BLaER1 treated with 17β-estradiol and CSF1 and Interleukin-3, amounts not matched to agents 10 nM and 100 nM (cell line): ENCODE measurements around the gene NF1.
A peak's percentile ranks its signal among the peaks of the same experiment; 100 is the strongest.

Source experiments
- H3K27ac ChIP-seq, 11 experiments: shearing (Covaris generic); formaldehyde crosslinking; 2 replicates each; pipeline ENCODE4 v1.8.1; 2022
- H3K27me3 ChIP-seq, 11 experiments: shearing (Covaris generic); formaldehyde crosslinking; 2 replicates each; pipeline ENCODE4 v1.8.1; 2022
- H3K36me3 ChIP-seq, 11 experiments: shearing (Covaris generic); formaldehyde crosslinking; 2 replicates each; pipeline ENCODE4 v1.8.1; 2022
- H3K4me1 ChIP-seq, 10 experiments: shearing (Covaris generic); formaldehyde crosslinking; 2 replicates each; pipeline ENCODE4 v1.8.1; 2022
- H3K4me2 ChIP-seq, 11 experiments: shearing (Covaris generic); formaldehyde crosslinking; 2 replicates each; pipeline ENCODE4 v1.8.1; 2022
- H3K4me3 ChIP-seq, 10 experiments: shearing (Covaris generic); formaldehyde crosslinking; 2 replicates each; pipeline ENCODE4 v1.8.1; 2022
- H3K9ac ChIP-seq, 11 experiments: shearing (Covaris generic); formaldehyde crosslinking; 2 replicates each; pipeline ENCODE4 v1.8.1; 2022
- H3K9me3 ChIP-seq, 11 experiments: shearing (Covaris generic); formaldehyde crosslinking; replicated peaks in 1 of 11; 2 replicates each; pipeline ENCODE4 v1.8.1; 2022
- H4K20me1 ChIP-seq, 11 experiments: shearing (Covaris generic); formaldehyde crosslinking; 2 replicates each; pipeline ENCODE4 v1.8.1; 2022
- Cebpa-rat ChIP-seq, 11 experiments: shearing (Covaris generic); IDR thresholded peaks; 2 replicates each; pipeline ENCODE4 v1.8.1; 2022

The NF1 gene

GRCh38 chr17:31413874-31414549 lies 319.2 kb downstream of the NF1 start:
- peak overlapping the region in 3 of 11 experiments; percentile 6 to 38 (median 11); a peak in 1 of 22 replicates for H3K9ac ChIP-seq
- no peaks in the 10 kb centered on the region for H3K36me3 ChIP-seq
- H3K4me1 ChIP-seq, result peaks cover 27 to 57% (median 42%) of the 10 kb centered on the region in 10 experiments
- TF ChIP-seq Cebpa-rat (IDR thresholded peaks at IDR 0.05), result peak in 4 of 11 experiments; percentile 29 to 49 (median 40); a peak in 3 of 22 replicates
- H3K4me3 ChIP-seq, result no peak overlapping the region
- H3K27ac ChIP-seq, result peak overlapping the region in 10 of 11 experiments; percentile 28 to 74 (median 63); a peak in 15 of 22 replicates
- H4K20me1 ChIP-seq, result no peaks in the 10 kb centered on the region
- H3K9me3 ChIP-seq, result no peaks in the 10 kb centered on the region
- no peaks in the 10 kb centered on the region for H3K27me3 ChIP-seq
- H3K4me2 ChIP-seq, result peak overlapping the region; percentile 65 to 92 (median 82); a peak in 21 of 22 replicates

- Histone ChIP-seq H3K9me3 (no peaks in the 10 kb centered on the region), H3K4me2 (peak overlapping the region; percentile 65 to 92 (median 82)), H3K27me3 (no peaks in the 10 kb centered on the region), H3K4me3 (no peak overlapping the region), H3K36me3 (no peaks in the 10 kb centered on the region), H4K20me1 (no peaks in the 10 kb centered on the region), H3K9ac (no peak overlapping the region; a peak in 1 of 22 replicates), H3K4me1 (peaks cover 24 to 61% (median 43%) of the 10 kb centered on the region in 10 experiments), H3K27ac (peak overlapping the region in 10 of 11 experiments; percentile 28 to 74 (median 63); a peak in 17 of 22 replicates)
- TF ChIP-seq Cebpa-rat (IDR thresholded peaks at IDR 0.05), result no peak
Measured at GRCh38 chr17:31414550-31414918, 319.8 kb downstream of the NF1 start.

GRCh38 chr17:31415004-31415454 lies 320.3 kb downstream of the NF1 start:
- Histone ChIP-seq H3K4me2 (peak overlapping the region; percentile 65 to 92 (median 82)), H3K4me1 (peaks cover 24 to 61% (median 44%) of the 10 kb centered on the region in 10 experiments), H3K36me3 (no peaks in the 10 kb centered on the region), H3K27me3 (no peaks in the 10 kb centered on the region), H4K20me1 (no peaks in the 10 kb centered on the region), H3K9me3 (no peaks in the 10 kb centered on the region), H3K4me3 (0 out of 20 replicates have a peak overlapping the region, but pooled peaks of 1 of the 10 experiments have one; percentile 16), H3K27ac (peak overlapping the region in 10 of 11 experiments; percentile 28 to 74 (median 63); a peak in 17 of 22 replicates), H3K9ac (peak overlapping the region in 2 of 11 experiments; percentile 28 to 32; a peak in 4 of 22 replicates)
- TF ChIP-seq Cebpa-rat (IDR thresholded peaks at IDR 0.05), result 0 out of 22 replicates have a peak, but pooled peaks of 1 of the 11 experiments have one; percentile 29

- TF ChIP-seq Cebpa-rat (IDR thresholded peaks at IDR 0.05), result no peak
- no peaks in the 10 kb centered on the region for H3K27me3 ChIP-seq
- peak overlapping the region in 8 of 11 experiments; percentile 48 to 74 (median 63); a peak in 14 of 22 replicates for H3K27ac ChIP-seq
- H3K4me2 ChIP-seq, result peak overlapping the region; percentile 65 to 92 (median 82); a peak in 19 of 22 replicates
- no peaks in the 10 kb centered on the region for H3K36me3 ChIP-seq
- peaks cover 24 to 61% (median 44%) of the 10 kb centered on the region in 10 experiments for H3K4me1 ChIP-seq
- no peaks in the 10 kb centered on the region for H3K9me3 ChIP-seq
- H3K9ac ChIP-seq, result peak overlapping the region in 1 of 11 experiments; percentile 32; a peak in 2 of 22 replicates
- no peaks in the 10 kb centered on the region for H4K20me1 ChIP-seq
- no peak overlapping the region for H3K4me3 ChIP-seq
Measured at GRCh38 chr17:31415640-31416502, 321.1 kb downstream of the NF1 start.

- H3K4me1 ChIP-seq, result peaks cover 24 to 61% (median 44%) of the 10 kb centered on the region in 10 experiments
- H3K4me3 ChIP-seq, result no peak overlapping the region
- TF ChIP-seq Cebpa-rat (IDR thresholded peaks at IDR 0.05), result no peak
- no peaks in the 10 kb centered on the region for H3K36me3 ChIP-seq
- no peaks in the 10 kb centered on the region for H3K27me3 ChIP-seq
- no peaks in the 10 kb centered on the region for H4K20me1 ChIP-seq
- peak overlapping the region in 7 of 11 experiments; percentile 22 to 69 (median 52); a peak in 9 of 22 replicates for H3K27ac ChIP-seq
- H3K4me2 ChIP-seq, result peak overlapping the region in 5 of 11 experiments; percentile 77 to 92 (median 82); a peak in 9 of 22 replicates
- no peak overlapping the region for H3K9ac ChIP-seq
- H3K9me3 ChIP-seq, result 0 out of 22 replicates have a peak, but pooled peaks cover 0 to under 1% (median 0%) of the 10 kb centered on the region in 11 experiments
Measured at GRCh38 chr17:31416503-31416923, 321.7 kb downstream of the NF1 start.

- Histone ChIP-seq H3K36me3 (no peaks in the 10 kb centered on the region), H3K27me3 (no peaks in the 10 kb centered on the region), H3K9ac (no peak overlapping the region), H4K20me1 (no peaks in the 10 kb centered on the region), H3K27ac (peak overlapping the region in 3 of 11 experiments; percentile 22 to 67 (median 25); a peak in 2 of 22 replicates), H3K9me3 (peaks cover under 1 to 7% (median 5%) of the 10 kb centered on the region in 11 experiments; a peak in 13 of 22 replicates), H3K4me1 (peaks cover 24 to 59% (median 42%) of the 10 kb centered on the region in 10 experiments), H3K4me2 (no peak overlapping the region), H3K4me3 (no peak overlapping the region)
- TF ChIP-seq Cebpa-rat (IDR thresholded peaks at IDR 0.05), result no peak
Measured at GRCh38 chr17:31417051-31417792, 322.4 kb downstream of the NF1 start.

- Histone ChIP-seq H3K4me2 (peak overlapping the region in 3 of 11 experiments; percentile 17 to 59 (median 28); a peak in 4 of 22 replicates), H3K9ac (no peak overlapping the region), H3K27me3 (no peaks in the 10 kb centered on the region)
Measured at GRCh38 chr17:31418773-31419350, 324.1 kb downstream of the NF1 start.

GRCh38 chr17:31422443-31422842 lies 327.7 kb downstream of the NF1 start:
- TF ChIP-seq Cebpa-rat (IDR thresholded peaks at IDR 0.05), result no peak
- H3K9ac ChIP-seq, result no peak overlapping the region

More at GRCh38 chr17:31418773-31419350, 324.1 kb downstream of the NF1 start:
- peaks cover 20 to 43% (median 29%) of the 10 kb centered on the region in 10 experiments for H3K4me1 ChIP-seq
- no peak for TF ChIP-seq Cebpa-rat (IDR thresholded peaks at IDR 0.05)
- no peak overlapping the region for H3K4me3 ChIP-seq
- no peaks in the 10 kb centered on the region for H3K36me3 ChIP-seq
- H3K9me3 ChIP-seq, result peaks cover 14 to 22% (median 21%) of the 10 kb centered on the region in 11 experiments; a peak in 21 of 22 replicates
- no peaks in the 10 kb centered on the region for H4K20me1 ChIP-seq
- no peak overlapping the region for H3K27ac ChIP-seq

More at GRCh38 chr17:31422443-31422842, 327.7 kb downstream of the NF1 start:
- H3K4me3 ChIP-seq, result no peak overlapping the region
- H4K20me1 ChIP-seq, result no peaks in the 10 kb centered on the region
- H3K27ac ChIP-seq, result no peak overlapping the region
- no peak overlapping the region for H3K4me2 ChIP-seq
- peaks cover 14 to 23% (median 21%) of the 10 kb centered on the region in 11 experiments; a peak in 21 of 22 replicates for H3K9me3 ChIP-seq
- H3K4me1 ChIP-seq, result peaks cover 12 to 26% (median 17%) of the 10 kb centered on the region in 10 experiments
- no peaks in the 10 kb centered on the region for H3K27me3 ChIP-seq
- no peaks in the 10 kb centered on the region for H3K36me3 ChIP-seq
